SK-N-SH treated with all-trans-retinoic acid at 6 μM for 48 hours (cell line): Measurements from ENCODE around the gene TMEM219.

ENCODE experiments used
- ARNTL ChIP-seq: fragments of 450-650 bp; formaldehyde crosslinking; IDR thresholded peaks from 2 replicates; pipeline ENCODE4 v1.5.0; 2020; ENCODE audit warnings: low read depth, mild to moderate bottlenecking, moderate library complexity, borderline replicate concordance
- CSRNP3 ChIP-seq: fragments of 250-450 bp; sonication (Bioruptor Pico); IDR thresholded peaks from 2 replicates; pipeline ENCODE4 v1.5.1; 2021; ENCODE audit warnings: mild to moderate bottlenecking, moderate library complexity
- ESRRG ChIP-seq: fragments of 250-450 bp; sonication (Bioruptor Pico); IDR thresholded peaks from 2 replicates; pipeline ENCODE4 v1.6.1; 2021; ENCODE audit warnings: mild to moderate bottlenecking
- ISL1 ChIP-seq: fragments of 250-450 bp; sonication (Bioruptor Pico); IDR thresholded peaks from 2 replicates; pipeline ENCODE4 v2.1.2; 2022; ENCODE audit warnings: mild to moderate bottlenecking, moderate library complexity
- PATZ1 ChIP-seq: fragments of 250-450 bp; sonication (Bioruptor Pico); IDR thresholded peaks from 2 replicates; pipeline ENCODE4 v1.8.0; 2020; ENCODE audit warnings: mild to moderate bottlenecking, moderate library complexity, borderline replicate concordance
- POU6F1 ChIP-seq: fragments of 250-450 bp; sonication (Bioruptor Pico); IDR thresholded peaks from 2 replicates; pipeline ENCODE4 v1.8.0; 2021; ENCODE audit warnings: low read depth, mild to moderate bottlenecking, moderate library complexity, borderline replicate concordance
- PPARA ChIP-seq: fragments of 250-450 bp; sonication (Bioruptor Pico); IDR thresholded peaks from 2 replicates; pipeline ENCODE4 v1.5.0; 2020; ENCODE audit warnings: mild to moderate bottlenecking, borderline replicate concordance
- RARB ChIP-seq: fragments of 250-450 bp; sonication (Bioruptor Pico); IDR thresholded peaks from 2 replicates; pipeline ENCODE4 v1.8.0; 2021; ENCODE audit warnings: mild to moderate bottlenecking, moderate library complexity
- TCF4 ChIP-seq: fragments of 250-450 bp; sonication (Bioruptor Pico); IDR thresholded peaks from 2 replicates; pipeline ENCODE4 v1.8.0; 2021; ENCODE audit warnings: mild to moderate bottlenecking, moderate library complexity, borderline replicate concordance
- TSHZ2 ChIP-seq: fragments of 250-450 bp; sonication (Bioruptor Pico); IDR thresholded peaks from 2 replicates; pipeline ENCODE4 v1.5.0; 2020; ENCODE audit warnings: mild to moderate bottlenecking, moderate library complexity
- ZFP3 ChIP-seq: fragments of 250-450 bp; sonication (Bioruptor Pico); IDR thresholded peaks from 2 replicates; pipeline ENCODE4 v1.5.0; 2020; ENCODE audit warnings: mild to moderate bottlenecking, moderate library complexity
- ZFP30 ChIP-seq: fragments of 450-650 bp; formaldehyde crosslinking; IDR thresholded peaks from 2 replicates; pipeline ENCODE4 v1.5.0; 2022; ENCODE audit warnings: mild to moderate bottlenecking, moderate library complexity
- ZNF8 ChIP-seq: fragments of 450-650 bp; formaldehyde crosslinking; IDR thresholded peaks from 2 replicates; pipeline ENCODE4 v1.5.0; 2020; ENCODE audit warnings: mild to moderate bottlenecking, moderate library complexity

GRCh38 chr16:29915590-29916247 is 46.2 kb upstream of the TMEM219 start:
- TF ChIP-seq RARB (no peak), POU6F1 (CRISPR knock-in tag) (no peak), ISL1 (CRISPR knock-in tag) (no peak), TCF4 (CRISPR knock-in tag) (no peak), PATZ1 (CRISPR knock-in tag) (no peak), PPARA (CRISPR knock-in tag) (no peak), ESRRG (no peak), TSHZ2 (CRISPR knock-in tag) (no peak), CSRNP3 (CRISPR knock-in tag) (no peak), ARNTL (no peak), ZNF8 (CRISPR knock-in tag) (no peak), ZFP30 (CRISPR knock-in tag) (no peak), ZFP3 (no peak)
